ENCODE results near the gene PLAC9. TPM values are rescaled to one million over a fixed set of nuclear protein-coding genes. Genes with fewer than 3 reads are reported as not detected.

Gene PLAC9
- total RNA-seq, 3 donors from 2014 or later (not counting 1 experiment from before 2014, with no cell fraction given) = not detected

DNA sequence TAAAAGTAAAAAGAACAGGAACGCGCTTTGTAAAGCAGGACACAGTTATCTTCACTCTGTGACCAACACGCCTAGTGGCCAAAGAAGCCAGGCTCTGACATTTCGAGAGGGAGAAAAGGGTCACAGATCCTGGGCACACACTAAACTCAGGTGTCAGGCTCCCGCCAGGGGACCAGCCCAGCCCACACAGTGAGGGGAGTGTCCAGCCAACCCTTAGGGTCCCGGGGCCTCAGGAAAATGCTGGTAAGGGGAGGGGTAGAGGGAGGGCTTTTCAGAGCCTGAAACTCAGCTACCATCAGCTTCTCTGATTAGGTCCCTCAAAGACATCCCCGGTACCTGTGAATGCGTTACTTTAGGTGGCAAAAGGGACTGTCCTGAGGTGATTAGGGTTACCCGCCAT lies 56.2 kb downstream of the PLAC9 start:
- DNase-seq = no peak
- Histone ChIP-seq H3K4me1 (ENCODE audit: control insufficient read depth, insufficient read depth, low read length) (peaks cover 60% of the 10 kb centered on the region), H3K4me3 (ENCODE audit: low read length) (no peak overlapping the region), H3K27ac (ENCODE audit: low read length) (peak overlapping the region; percentile 82), H3K27me3 (ENCODE audit: control insufficient read depth, insufficient read depth, low read length) (no peaks in the 10 kb centered on the region), H3K9me3 (ENCODE audit: control insufficient read depth, insufficient read depth, low read length) (no peaks in the 10 kb centered on the region), H3K36me3 (ENCODE audit: control insufficient read depth, insufficient read depth, low read length) (no peaks in the 10 kb centered on the region)
- Mint-ChIP-seq H3K27ac (peak overlapping the region; percentile 77 to 86), H3K4me3 (peak overlapping the region; percentile 22), H3K27me3 (ENCODE audit: low read depth in 2 of 2) (no peaks in the 10 kb centered on the region), H3K36me3 (no peaks in the 10 kb centered on the region), H3K9me3 (no peaks in the 10 kb centered on the region), H3K4me1 (peaks cover 76 to 81% of the 10 kb centered on the region in 2 donors)
- TF ChIP-seq, protein P1, sequence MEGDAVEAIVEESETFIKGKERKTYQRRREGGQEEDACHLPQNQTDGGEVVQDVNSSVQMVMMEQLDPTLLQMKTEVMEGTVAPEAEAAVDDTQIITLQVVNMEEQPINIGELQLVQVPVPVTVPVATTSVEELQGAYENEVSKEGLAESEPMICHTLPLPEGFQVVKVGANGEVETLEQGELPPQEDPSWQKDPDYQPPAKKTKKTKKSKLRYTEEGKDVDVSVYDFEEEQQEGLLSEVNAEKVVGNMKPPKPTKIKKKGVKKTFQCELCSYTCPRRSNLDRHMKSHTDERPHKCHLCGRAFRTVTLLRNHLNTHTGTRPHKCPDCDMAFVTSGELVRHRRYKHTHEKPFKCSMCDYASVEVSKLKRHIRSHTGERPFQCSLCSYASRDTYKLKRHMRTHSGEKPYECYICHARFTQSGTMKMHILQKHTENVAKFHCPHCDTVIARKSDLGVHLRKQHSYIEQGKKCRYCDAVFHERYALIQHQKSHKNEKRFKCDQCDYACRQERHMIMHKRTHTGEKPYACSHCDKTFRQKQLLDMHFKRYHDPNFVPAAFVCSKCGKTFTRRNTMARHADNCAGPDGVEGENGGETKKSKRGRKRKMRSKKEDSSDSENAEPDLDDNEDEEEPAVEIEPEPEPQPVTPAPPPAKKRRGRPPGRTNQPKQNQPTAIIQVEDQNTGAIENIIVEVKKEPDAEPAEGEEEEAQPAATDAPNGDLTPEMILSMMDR (IDR thresholded peaks at IDR 0.05) = no peak
- WGBS (ENCODE audit: insufficient coverage) = 92% methylated on average over 9 of the region's 9 CpGs
- ATAC-seq = no peak
- intact Hi-C loops (cut with micrococcal nuclease) = no loop called here

DNA sequence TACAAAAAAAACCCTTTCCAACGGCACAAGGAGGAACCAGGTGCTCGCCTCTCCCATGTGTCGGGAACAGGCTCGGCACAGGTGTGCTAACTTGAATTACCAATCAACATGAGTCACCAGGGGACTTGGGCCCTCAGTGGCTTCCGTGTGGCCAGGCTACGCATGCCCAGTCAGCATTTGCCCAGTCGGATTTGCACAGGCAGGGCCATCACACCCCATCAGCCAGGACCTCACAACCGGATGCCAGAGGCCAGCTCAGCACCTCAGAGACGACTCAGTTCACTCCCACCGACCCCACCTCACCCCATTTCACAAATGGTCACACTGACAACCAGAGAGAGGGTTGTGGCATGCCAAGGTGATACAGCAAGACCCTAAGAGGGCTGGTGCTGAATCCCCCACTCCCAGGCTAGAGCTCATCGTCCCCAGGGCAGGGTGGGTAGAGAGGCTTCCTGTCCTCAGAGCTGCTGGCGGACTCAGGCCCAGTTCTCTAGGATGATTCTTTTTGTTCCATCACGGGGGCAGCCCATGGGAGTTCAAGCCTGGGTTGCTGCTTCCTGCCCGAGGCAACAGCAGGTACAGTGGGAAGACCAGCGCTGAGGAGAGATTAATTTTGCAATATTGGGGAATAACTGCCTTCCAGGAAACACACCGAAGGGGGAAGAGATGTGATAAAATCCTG lies 59.2 kb downstream of the PLAC9 start:
- Histone ChIP-seq H3K27ac (ENCODE audit: low read length) (peak overlapping the region; percentile 69), H3K36me3 (ENCODE audit: control insufficient read depth, insufficient read depth, low read length) (peaks cover 5% of the 10 kb centered on the region), H3K4me1 (ENCODE audit: control insufficient read depth, insufficient read depth, low read length) (peaks cover 75% of the 10 kb centered on the region), H3K27me3 (ENCODE audit: control insufficient read depth, insufficient read depth, low read length) (no peaks in the 10 kb centered on the region), H3K9me3 (ENCODE audit: control insufficient read depth, insufficient read depth, low read length) (no peaks in the 10 kb centered on the region), H3K4me3 (ENCODE audit: low read length) (no peak overlapping the region)
- peak; percentile 62 to 68 (median 62) for ATAC-seq
- TF ChIP-seq, protein P1 (IDR thresholded peaks at IDR 0.05) = no peak
- H3K27ac Mint-ChIP-seq = peak overlapping the region; percentile 82 to 87
- H3K36me3 Mint-ChIP-seq = no peaks in the 10 kb centered on the region
- DNase-seq = peak; percentile 53 to 71
- H3K4me3 Mint-ChIP-seq = peak overlapping the region; percentile 77
- H3K9me3 Mint-ChIP-seq = peaks cover 0 to 3% of the 10 kb centered on the region in 2 donors
- WGBS (ENCODE audit: insufficient coverage) = 34% methylated on average over 14 of the region's 16 CpGs
- H3K27me3 Mint-ChIP-seq (ENCODE audit: low read depth in 2 of 2) = no peaks in the 10 kb centered on the region
- H3K4me1 Mint-ChIP-seq = peaks cover 66 to 77% of the 10 kb centered on the region in 2 donors
- intact Hi-C loops (cut with micrococcal nuclease) = loop anchor here (1.0 kb wide), 1 partner anchor 14 kb away; the partner anchor contains the start of gene ANXA11

DNA sequence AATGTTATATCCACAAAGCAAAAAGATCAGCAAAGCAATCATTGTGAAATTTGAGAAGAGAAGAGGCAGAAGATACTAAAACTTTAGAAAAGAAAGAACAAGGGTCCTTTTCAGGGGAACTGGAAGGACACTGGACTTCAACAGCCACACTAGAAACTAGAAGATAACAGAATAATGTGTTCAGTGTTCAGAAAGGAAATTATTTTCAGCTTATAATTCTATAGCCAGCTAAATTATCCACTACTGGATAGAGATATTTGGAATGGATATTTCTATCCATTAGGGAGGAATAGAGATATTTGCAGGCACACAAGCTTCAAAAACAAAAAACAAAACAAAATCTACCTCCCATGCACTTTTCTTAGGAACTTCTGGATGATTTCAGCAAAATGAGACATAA lies 60.0 kb downstream of the PLAC9 start:
- H3K4me1 ChIP-seq (ENCODE audit: control insufficient read depth, insufficient read depth, low read length) = peaks cover 75% of the 10 kb centered on the region
- intact Hi-C loops (cut with micrococcal nuclease) = no loop called here
- peak overlapping the region; percentile 77 for H3K4me3 Mint-ChIP-seq
- H3K27me3 ChIP-seq (ENCODE audit: control insufficient read depth, insufficient read depth, low read length) = no peaks in the 10 kb centered on the region
- peaks cover 66 to 78% of the 10 kb centered on the region in 2 donors for H3K4me1 Mint-ChIP-seq
- H3K9me3 Mint-ChIP-seq = peaks cover 0 to 3% of the 10 kb centered on the region in 2 donors
- H3K27ac Mint-ChIP-seq = peak overlapping the region; percentile 82 to 87
- no peaks in the 10 kb centered on the region for H3K27me3 Mint-ChIP-seq (ENCODE audit: low read depth in 2 of 2)
- no peak overlapping the region for H3K27ac ChIP-seq (ENCODE audit: low read length)
- no peak overlapping the region for H3K4me3 ChIP-seq (ENCODE audit: low read length)
- peaks cover 8% of the 10 kb centered on the region for H3K36me3 ChIP-seq (ENCODE audit: control insufficient read depth, insufficient read depth, low read length)
- H3K36me3 Mint-ChIP-seq = no peaks in the 10 kb centered on the region
- H3K9me3 ChIP-seq (ENCODE audit: control insufficient read depth, insufficient read depth, low read length) = no peaks in the 10 kb centered on the region
- DNase-seq = no peak
- TF ChIP-seq, protein P1 (IDR thresholded peaks at IDR 0.05) = no peak
- no peak for ATAC-seq
